Glomerular visceral epithelial cell (primary cell): Measurements from ENCODE around the gene HPD.
A peak's percentile ranks its signal among the peaks of the same experiment; 100 is the strongest.

Experiments used
- DNase-seq: peaks from one replicate; pipeline ENCODE4 v3.0.0-alpha.2; 2016; ENCODE audit errors: extremely low spot score

Gene HPD

DNA sequence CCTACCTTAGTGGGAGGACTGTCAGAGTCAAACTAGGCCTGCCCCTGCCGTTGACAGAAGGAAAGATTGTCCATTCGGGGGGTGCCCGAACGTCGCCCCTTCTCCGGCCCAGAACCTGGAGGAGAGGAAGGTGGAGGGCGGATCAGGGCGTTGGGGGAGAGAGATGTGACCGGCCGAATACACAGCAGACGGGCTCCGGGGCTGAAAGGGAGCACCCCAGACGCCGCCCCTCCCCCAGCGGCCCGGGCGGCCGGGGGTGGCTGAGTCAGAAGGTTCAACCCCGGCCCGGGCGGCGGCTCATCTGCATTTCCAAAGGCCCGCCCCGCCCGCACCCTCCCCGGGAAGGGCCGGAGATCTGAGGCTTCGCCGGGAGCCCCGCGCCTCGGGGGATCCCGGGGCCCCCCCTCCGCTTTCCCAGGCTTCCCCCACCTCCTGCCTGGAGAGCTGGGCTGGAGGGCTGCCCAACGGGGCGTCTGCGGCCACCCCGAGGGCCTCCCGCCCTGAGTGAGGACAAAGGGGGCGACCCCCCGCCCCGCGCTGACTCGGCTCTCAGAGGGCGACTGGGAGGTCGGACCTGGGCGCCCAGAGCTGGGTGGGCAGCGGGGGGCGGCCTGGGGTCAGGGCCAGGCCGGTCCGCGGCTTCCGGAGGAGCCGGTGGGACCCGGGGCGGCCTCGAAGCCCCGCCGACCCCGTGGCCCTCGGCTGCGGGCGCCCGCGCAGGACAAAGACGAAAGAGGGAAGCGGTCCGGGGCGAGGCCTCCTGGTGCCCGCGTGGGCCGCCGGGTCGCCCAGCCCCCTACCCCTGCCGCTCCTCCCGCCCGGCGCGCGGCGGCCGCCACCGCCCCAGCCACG lies 58.6 kb downstream of the HPD start:
- peak; percentile 92 for DNase-seq

DNA sequence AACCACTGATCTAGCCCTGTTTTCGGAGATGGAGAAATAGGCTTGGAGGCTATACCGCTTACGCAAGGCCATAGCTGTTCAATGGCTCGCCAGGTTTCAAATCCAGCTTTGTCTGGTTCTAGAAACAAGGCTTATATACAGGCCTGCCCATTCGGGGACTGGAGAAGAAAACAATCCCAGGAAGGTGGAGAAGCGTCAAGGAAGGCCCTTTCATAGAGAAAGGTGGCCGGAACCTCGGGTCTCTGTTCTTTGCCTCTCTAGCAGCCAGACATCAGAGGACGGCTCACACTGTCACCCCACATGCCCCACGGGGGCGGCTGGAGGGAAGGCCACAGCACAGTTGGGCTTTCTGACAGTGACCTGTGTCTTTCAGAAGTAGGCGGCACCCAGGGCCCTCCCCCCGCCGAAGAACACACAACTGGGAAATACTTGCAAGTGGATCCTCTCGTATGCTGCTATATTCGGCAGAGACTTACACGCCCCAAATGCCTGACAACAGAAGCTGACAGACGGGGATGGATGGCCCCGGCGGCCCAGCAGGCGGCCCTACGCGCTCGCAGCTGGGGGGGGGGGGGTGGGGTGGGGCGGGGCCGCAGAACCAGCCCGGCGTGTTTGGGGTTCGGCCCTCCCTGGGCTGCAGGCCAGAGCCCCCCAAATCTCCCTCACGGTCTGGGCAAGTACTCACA lies 59.4 kb downstream of the HPD start:
- DNase-seq = peak; percentile 73

DNA sequence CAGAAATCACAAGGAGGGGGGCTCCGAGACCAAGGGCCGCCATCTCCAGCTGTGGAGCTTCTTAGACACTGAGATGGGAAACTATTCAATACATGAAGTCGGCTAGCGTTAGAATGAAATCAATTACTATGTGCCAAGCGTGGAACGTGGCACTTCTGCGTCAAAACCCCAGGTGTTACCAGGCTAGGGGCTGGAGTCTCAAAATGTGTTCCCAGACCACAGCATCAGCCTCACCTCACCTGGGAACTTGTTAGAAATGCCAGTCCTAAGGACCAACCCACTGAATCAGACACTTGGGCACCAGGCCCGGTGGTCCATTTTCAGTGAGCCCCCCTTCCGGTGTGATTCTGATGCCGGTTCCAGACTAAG lies 59.9 kb downstream of the HPD start:
- no peak for DNase-seq

DNA sequence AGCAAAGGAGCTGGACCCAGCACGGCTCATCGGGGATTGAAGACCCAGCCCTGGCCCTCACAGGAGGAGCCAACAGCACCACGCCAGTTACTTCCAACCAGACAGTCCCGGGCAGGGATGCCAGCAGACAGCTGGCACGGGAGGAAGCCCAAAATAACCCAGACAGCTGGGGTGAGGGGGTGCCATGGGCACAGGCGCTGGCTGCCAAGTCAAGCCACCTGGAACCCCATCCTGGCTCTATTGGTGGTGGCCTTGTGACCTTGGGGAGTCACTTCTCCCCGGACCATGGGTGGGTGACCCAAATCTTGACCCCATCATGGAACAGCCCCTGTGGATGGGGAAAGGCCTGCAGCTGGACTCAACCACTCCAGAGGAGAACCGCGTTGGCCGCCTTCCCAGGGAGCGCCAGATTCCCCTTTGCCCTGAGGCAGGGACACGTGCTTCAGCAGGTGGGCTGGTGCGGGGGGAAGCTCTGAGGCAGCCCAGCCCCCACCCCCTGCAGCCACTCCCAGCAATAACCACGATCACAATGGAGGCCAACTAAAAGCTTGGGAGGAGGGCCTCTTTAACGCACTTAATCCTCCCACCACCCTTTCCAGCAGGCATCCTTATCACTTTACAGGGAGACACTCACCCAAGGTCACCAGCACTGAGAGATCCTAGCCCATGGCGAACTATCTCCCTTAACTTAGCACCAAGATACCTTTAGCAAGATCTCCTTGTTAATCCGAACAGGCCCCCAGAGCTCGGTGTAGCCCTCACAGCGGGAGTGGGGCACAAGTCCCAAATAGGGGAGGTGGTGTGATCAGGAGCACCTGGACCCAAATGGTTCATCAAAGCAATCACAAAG lies 60.5 kb downstream of the HPD start:
- no peak for DNase-seq

DNA sequence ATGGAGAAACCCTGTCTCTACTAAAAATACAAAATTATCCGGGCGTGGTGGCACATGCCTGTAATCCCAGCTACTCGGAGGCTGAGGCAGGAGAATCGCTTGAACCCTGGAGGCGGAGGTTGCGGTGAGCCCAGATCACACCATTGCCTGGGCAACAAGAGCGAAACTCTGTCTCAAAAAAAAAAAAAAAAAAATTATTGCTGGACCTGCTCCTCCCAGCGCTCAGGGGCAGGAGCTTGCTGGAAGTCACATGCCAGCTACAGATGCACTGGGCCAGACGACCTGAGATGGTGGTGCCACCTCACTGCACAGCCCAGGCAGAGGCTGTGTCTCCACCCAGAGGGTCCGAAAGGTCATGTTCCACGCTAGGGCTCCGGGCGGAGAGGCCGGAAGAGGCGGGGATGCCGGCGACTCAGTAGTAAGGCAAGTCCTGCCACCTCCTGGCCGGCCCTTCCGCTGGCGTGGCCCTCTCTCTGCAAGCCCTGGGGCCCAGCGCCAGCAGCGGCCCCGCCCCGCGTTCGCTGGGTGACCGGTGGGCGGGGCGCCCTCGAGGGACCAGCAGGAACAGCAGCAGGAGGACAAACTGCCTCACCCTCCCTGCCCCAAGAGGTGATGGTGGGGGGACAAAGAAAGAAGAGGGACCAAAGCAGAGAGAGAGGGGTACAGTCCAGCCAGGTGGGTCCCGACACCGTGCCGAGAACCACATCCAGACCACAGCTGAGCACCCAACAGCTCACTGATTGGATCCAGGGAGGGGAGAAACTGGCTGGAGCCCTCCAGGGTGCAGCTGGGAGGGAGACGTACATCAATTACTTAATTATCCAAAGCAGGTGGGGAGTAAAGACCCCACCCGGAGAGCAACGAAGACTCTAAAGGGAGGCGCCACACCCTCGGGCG lies 61.6 kb downstream of the HPD start:
- DNase-seq = peak; percentile 94

DNA sequence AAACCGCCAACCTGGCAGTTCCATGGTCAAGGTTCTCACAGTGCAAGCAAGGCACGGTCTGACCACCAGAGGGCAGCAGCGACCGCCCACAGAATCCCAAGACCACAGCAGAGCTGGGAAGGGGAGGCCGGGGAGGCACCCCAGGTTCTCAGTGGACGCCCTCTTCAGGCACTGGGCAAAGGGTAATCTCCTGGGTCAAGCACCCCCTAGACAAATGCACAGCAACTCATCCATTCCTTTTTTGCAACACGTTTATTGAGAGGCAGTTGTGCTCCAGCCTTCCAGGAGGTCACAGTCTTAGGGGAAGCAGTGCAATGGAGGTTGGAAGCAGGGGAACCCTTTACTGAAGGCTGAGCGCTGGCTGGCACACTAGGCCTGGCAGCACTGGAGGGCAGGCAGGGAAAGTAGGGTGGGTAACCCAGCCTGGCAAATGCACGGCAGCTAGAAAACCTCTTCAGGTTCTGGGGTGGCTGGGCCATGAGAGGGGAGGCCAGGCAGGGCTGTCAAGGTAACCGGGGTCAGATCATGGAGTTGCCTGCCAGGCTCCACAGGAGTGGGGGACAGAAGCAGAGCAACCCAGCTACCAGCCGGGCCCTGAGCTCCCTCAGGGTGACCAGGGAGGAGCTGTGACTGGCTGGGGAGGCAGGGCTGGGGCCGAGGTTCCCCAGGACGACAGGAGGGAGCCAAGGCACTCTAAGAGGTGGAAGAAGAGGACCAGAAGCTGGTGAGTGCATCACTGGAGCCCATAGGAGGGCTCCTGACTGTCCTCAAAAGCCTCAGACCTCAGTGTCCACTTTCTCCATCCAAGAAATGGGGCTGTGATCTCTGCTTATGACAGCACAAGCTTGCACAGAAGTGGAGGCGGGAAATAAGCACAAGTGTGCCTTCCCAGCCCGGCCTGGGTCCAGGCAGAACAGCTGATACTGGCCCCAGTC lies 63.4 kb downstream of the HPD start:
- peak; percentile 87 for DNase-seq

DNA sequence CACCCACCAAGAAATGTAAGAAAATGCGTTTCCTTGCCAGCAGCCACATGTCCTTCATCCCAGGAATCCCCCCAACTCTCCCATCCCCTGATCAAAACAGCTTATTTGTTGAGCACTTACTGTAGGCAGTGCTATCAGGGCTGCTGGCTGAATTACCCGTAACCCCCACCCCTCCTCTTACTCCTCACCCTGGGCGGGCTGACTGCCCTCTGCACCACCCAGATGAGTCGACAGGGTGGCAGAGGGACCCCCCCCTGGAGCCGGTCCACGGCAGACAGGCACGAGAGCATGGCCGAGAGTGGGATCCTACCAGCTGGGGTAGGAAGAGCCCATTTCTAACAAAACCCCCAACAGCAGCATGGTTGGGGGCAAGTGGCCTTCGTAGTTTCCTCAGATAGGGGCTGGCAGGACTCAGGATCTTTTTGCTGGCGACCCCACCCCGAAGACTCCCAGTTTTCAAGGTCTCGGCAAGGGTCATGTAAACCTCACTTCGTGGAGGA lies 64.1 kb downstream of the HPD start:
- peak; percentile 53 for DNase-seq

DNA sequence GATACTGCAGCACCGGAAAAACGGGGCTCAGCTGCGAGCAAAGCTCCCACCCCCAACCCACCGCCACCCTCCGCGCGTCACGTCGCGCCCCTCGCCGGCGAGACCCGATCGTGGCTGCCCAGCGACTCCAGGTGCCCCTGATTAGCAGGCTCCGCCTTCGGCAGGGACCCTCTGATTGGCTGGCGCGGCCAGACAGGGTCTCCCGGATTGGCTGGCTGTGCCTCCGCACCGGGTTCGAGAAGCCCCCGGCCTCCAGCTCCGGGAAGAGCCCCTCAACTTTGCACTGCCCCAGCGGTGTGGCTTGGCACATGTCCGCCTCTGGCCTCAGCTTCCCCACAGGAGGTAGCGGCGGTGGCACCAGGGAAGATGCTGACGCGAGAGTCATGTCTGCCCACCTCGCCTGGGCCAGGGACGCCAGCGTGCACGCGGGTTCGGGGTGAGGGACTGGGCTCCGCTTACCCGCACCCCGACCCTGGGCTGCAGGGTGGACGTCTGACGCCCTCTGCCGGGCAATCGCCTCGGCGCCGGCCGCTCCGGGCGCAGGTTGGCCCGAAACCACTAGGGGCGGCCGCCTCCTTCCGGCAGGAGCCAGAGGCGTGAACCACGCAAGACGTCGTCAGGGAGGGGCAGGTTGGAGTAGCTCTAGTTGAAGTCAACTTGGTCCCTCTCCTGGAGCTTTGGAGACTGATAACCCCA lies 64.7 kb downstream of the HPD start:
- peak; percentile 93 for DNase-seq

DNA sequence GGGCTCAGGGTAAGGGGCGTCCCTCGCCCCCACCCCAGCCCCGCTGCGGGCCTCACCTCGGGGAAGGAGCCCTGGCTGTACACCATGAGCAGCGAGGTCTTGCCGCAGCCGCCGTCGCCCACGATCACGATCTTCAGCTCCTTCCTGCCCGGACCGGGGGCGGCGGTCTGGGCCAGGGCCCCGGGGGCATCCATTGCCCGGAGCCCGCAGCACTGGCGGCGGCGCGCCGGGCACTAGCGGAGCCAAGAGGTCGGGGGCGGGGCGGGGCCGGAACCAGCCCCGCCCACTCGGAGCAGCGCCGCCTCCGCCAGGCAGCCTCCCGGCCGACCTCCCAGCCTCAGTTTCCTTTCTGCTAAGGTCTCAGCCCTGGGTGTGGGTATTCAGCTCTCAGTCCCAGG lies 65.2 kb downstream of the HPD start, which contains the start of gene RHOF:
RHOF (minus strand) TSS at position 249 of the 398 bp plus-strand sequence; CDS start at position 194, 55 bp downstream.
- DNase-seq = peak; percentile 41

DNA sequence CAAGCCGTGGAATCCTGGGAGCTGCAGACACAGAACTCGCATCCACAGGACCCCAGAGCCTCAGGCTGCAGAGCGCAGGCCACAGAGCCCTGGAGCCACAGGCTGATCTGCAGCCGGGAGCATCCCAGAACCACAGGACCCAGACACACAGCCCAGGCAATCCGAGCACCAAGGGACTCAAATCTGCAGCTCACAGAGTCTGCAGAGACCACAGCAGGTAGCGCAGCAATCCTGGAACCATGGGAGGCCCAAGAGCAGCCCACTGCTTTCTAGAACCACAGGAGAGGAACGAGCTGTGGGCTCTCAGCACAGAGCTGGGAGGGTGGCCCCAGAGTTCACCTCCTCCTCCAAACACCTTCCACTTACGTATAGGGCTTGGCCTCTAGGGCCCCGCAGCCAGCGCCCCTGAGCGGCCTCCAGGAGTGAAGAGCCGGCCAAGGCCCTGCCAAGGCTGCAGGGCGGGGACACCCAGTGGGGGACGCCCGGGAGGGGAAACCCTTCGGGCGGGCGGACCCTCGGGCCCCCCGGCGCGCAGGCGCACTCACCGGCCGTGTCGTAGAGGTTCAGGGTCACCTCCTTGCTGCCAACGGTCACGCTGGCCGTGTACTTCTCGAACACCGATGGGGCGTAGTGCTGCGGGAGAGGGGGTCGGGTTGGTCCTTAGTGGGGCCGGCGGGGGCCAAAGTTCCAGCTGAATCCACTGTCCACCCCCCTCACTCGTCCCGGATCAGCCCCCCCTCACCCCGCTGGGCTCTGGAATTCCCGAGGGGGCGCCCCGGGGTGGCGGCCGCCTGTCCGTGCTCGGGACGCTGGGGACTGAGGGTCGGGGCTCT lies 65.8 kb downstream of the HPD start:
- DNase-seq = no peak

DNA sequence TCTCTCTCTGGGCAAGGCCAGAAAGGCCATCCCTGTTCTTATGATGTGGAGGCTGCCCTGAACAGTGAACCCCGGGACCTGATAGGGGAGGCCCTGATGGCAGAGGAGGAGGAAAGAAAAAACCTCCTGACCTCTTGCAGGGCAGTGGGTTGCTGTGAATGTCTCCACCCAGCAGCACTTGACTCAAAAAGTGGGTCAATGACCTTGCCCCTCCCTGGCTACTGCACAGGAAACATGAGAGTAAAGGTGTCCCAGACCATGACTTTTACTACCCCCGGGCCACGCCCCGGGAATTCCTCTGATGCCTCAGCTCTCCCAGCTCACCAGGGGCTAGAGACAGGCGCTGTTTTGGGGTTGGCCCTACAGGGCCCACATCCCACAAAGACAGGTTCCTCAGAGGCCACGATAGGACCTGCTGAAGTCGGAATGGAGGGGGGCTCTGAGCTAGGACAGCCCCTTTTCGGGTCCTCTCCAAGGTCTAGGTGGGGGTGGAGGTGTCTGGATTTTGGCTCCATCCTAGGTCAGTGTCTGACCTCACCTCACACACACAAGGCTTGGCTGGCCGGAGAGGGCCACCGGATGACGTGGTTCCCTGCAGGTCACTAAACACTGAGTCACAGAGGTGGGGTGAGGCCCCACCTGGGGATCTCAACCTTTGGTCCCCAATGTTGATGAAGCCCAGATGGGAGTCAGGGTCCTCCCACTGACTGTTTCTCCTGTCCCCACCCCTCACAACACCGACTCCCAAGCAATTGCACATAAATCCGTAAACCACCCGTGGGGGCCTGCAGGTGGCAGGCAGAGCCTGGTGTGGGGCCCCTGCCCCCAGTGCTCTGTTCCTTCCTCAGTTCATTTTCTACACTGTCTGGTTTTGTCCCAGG lies 66.7 kb downstream of the HPD start:
- DNase-seq = peak; percentile 63

DNA sequence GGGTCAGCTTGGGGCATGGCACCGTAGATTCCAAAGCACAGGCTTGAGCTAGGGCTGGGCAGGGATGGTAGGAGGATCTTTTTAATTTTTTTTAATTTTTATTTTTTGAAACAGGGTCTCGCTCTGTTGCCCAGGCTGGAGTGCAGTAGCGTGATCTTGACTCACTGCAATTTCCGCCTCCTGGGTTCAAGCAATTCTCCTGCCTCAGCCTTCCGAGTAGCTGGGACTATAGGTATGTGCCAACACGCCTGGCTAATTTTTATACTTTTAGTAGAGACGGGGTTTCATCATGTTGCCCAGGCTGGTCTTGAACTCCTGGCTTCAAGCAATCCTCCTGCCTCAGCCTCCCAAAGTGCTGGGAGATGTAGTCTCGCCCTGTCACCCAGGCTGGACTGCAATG lies 67.9 kb downstream of the HPD start:
- DNase-seq = peak; percentile 29

DNA sequence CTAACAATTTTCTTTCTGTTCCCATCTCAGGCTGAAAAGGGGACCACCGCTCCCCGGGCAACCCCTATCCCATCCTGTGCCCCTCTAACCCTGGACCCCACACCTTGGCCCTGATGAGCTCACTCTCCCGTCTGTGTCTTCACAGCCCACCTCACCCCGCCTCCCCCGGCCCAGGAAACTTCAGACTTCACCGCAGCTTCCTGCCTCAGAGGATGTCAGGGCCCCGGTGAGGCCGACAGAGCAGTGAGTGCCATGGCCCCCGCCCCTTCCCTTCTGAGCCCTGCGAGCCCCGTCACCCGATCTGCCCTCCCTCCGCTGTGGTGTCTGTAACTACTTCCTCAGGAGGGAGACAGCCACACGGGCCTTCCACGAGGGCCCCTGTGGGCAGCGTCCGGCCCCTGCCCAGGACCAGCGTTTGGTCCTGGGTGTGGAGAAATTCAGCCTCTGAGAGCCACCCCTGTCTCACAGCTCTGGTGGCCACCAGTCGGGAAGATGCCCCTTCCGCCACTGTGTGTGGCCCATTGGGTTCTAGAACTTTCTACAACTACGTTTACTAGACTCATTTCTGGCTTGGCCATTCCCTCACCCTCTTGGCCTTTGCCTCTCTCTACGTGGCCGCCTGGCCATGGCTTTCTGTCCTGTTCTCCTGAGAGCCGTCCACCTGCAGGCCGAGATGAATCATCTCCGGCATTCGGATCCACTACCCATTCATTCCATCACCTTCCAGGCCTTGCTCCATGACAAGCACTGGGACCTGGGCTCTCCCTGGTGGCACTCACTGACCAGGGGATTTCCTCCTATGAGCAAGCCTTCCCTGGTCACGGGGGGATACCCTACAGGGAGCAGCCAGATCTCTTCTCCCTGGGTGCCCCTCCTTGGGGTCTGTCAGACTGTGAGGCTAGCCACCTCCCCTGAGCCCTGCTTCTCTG lies 68.6 kb downstream of the HPD start:
- peak; percentile 88 for DNase-seq
